ENCODE measurements around the gene UCMA. TPM values are rescaled to one million over a fixed set of nuclear protein-coding genes. Genes with fewer than 3 reads are reported as not detected.

Gene UCMA
- total RNA-seq, 2 experiments from 2014 or later = not detected

GRCh38 chr10:13262433-13262832 is 28.3 kb upstream of the UCMA start:
- H3K4me3 Mint-ChIP-seq = no peak overlapping the region
- peaks cover 0 to 6% of the 10 kb centered on the region in 2 experiments for H3K9me3 ChIP-seq (ENCODE audit: control insufficient read depth in 1 of 2, insufficient read depth in 1 of 2, low read length in 2 of 2)
- ChIA-PET POLR2A (no interaction called here), CTCF (no interaction called here)
- no peak overlapping the region for H3K27ac Mint-ChIP-seq
- TF ChIP-seq CTCF (IDR thresholded peaks at IDR 0.05) = no peak
- no peaks in the 10 kb centered on the region for H3K4me1 Mint-ChIP-seq (ENCODE audit: low read depth)
- peaks cover 0 to 4% of the 10 kb centered on the region in 2 experiments for H3K27me3 ChIP-seq (ENCODE audit: control insufficient read depth in 1 of 2, insufficient read depth in 2 of 2, low read length in 2 of 2)
- no peak overlapping the region for H3K27ac ChIP-seq (ENCODE audit: low read depth in 1 of 2, low read length in 2 of 2)
- H3K9me3 Mint-ChIP-seq = peaks cover 3% of the 10 kb centered on the region
- no peaks in the 10 kb centered on the region for H3K36me3 ChIP-seq (ENCODE audit: insufficient read depth, low read length)
- H3K4me1 ChIP-seq (ENCODE audit: insufficient read depth, low read length) = no peaks in the 10 kb centered on the region
- intact Hi-C loops (cut with DNase I, micrococcal nuclease) = no loop called here
- H3K27me3 Mint-ChIP-seq = peaks cover 19% of the 10 kb centered on the region
- ATAC-seq (ENCODE audit: poor library complexity) = no peak
- H3K4me3 ChIP-seq (ENCODE audit: low read length) = no peak overlapping the region
- no peaks in the 10 kb centered on the region for H3K36me3 Mint-ChIP-seq (ENCODE audit: low read depth)
- DNase-seq = no peak

- CTCF ChIA-PET = no interaction called here
- no peak overlapping the region for H3K27ac ChIP-seq (ENCODE audit: low read depth in 1 of 2, low read length in 2 of 2)
- DNase-seq (no peak), ATAC-seq (ENCODE audit: poor library complexity) (no peak)
- H3K9me3 Mint-ChIP-seq = peaks cover 3% of the 10 kb centered on the region
- intact Hi-C loops (cut with DNase I, micrococcal nuclease) = no loop called here
- H3K9me3 ChIP-seq (ENCODE audit: control insufficient read depth in 1 of 2, insufficient read depth in 1 of 2, low read length in 2 of 2) = peaks cover 0 to 6% of the 10 kb centered on the region in 2 experiments
- no peak for TF ChIP-seq CTCF (IDR thresholded peaks at IDR 0.05)
- H3K27me3 Mint-ChIP-seq = no peaks in the 10 kb centered on the region
- no peaks in the 10 kb centered on the region for H3K4me1 ChIP-seq (ENCODE audit: insufficient read depth, low read length)
- no peak overlapping the region for H3K4me3 ChIP-seq (ENCODE audit: low read length)
- peaks cover 0 to 6% of the 10 kb centered on the region in 2 experiments for H3K27me3 ChIP-seq (ENCODE audit: control insufficient read depth in 1 of 2, insufficient read depth in 2 of 2, low read length in 2 of 2)
- no peaks in the 10 kb centered on the region for H3K36me3 ChIP-seq (ENCODE audit: insufficient read depth, low read length)
- no peaks in the 10 kb centered on the region for H3K4me1 Mint-ChIP-seq (ENCODE audit: low read depth)
- no peak overlapping the region for H3K27ac Mint-ChIP-seq
- no peak overlapping the region for H3K4me3 Mint-ChIP-seq
- POLR2A ChIA-PET = no interaction called here
- H3K36me3 Mint-ChIP-seq (ENCODE audit: low read depth) = no peaks in the 10 kb centered on the region
Measured at GRCh38 chr10:13257621-13258140, 23.5 kb upstream of the UCMA start.

GRCh38 chr10:13256627-13257026 is 22.5 kb upstream of the UCMA start:
- ChIA-PET CTCF (no interaction called here), POLR2A (no interaction called here)
- Histone ChIP-seq H3K36me3 (ENCODE audit: insufficient read depth, low read length) (no peaks in the 10 kb centered on the region), H3K27ac (ENCODE audit: low read depth in 1 of 2, low read length in 2 of 2) (no peak overlapping the region), H3K9me3 (ENCODE audit: control insufficient read depth in 1 of 2, insufficient read depth in 1 of 2, low read length in 2 of 2) (peaks cover 0 to 6% of the 10 kb centered on the region in 2 experiments), H3K4me1 (ENCODE audit: insufficient read depth, low read length) (no peaks in the 10 kb centered on the region), H3K4me3 (ENCODE audit: low read length) (no peak overlapping the region), H3K27me3 (ENCODE audit: control insufficient read depth in 1 of 2, insufficient read depth in 2 of 2, low read length in 2 of 2) (peaks cover 0 to 6% of the 10 kb centered on the region in 2 experiments)
- Mint-ChIP-seq H3K4me3 (no peak overlapping the region), H3K36me3 (ENCODE audit: low read depth) (no peaks in the 10 kb centered on the region), H3K27me3 (no peaks in the 10 kb centered on the region), H3K27ac (no peak overlapping the region), H3K4me1 (ENCODE audit: low read depth) (no peaks in the 10 kb centered on the region), H3K9me3 (peaks cover 3% of the 10 kb centered on the region)
- intact Hi-C loops (cut with DNase I, micrococcal nuclease) = no loop called here
- DNase-seq = no peak
- no peak for TF ChIP-seq CTCF (IDR thresholded peaks at IDR 0.05)
- no peak for ATAC-seq (ENCODE audit: poor library complexity)

All from CD4-positive, alpha-beta T cell (primary cell).